Lung (tissue), 12 donors: Measurements from ENCODE around the gene SH3RF2. TPM values are rescaled to one million over a fixed set of nuclear protein-coding genes. Genes with fewer than 3 reads are reported as not detected.

Experiments used
- ATAC-seq: fragments of 200-7000 bp; cut with Tn5 transposase; one replicate; pipeline ENCODE4 v1.9.1; 2020; ENCODE audit warnings: moderate number of reproducible peaks; ENCODE audit not compliant: insufficient read depth, low FRiP score
- DNase-seq, 3 donors: peaks; one replicate each; pipeline ENCODE4 v3.0.0-alpha.2; 2013 to 2017
- H3K27ac ChIP-seq, 2 donors: one replicate each; pipeline ENCODE4 v1.5.1; 2013; ENCODE audit warnings: mild to moderate bottlenecking in 2 of 2, moderate library complexity in 2 of 2, control low read depth in 1 of 2, inconsistent platforms in 1 of 2, low read depth in 1 of 2, low read length in 1 of 2
- H3K27me3 ChIP-seq, 3 donors: one replicate each; pipeline ENCODE4 v1.5.1; 2013; ENCODE audit warnings: low read length in 2 of 3; ENCODE audit not compliant: control insufficient read depth in 3 of 3, insufficient read depth in 3 of 3
- H3K36me3 ChIP-seq, 4 donors: one replicate each; pipeline ENCODE4 v1.5.1; 2013; ENCODE audit warnings: low read length in 4 of 4, mild to moderate bottlenecking in 1 of 4, moderate library complexity in 1 of 4; ENCODE audit not compliant: control insufficient read depth in 4 of 4, insufficient read depth in 4 of 4
- H3K4me1 ChIP-seq, 5 donors: one replicate each; pipeline ENCODE4 v1.5.1; 2013; ENCODE audit warnings: low read length in 5 of 5, mild to moderate bottlenecking in 2 of 5, moderate library complexity in 1 of 5; ENCODE audit not compliant: control insufficient read depth in 5 of 5, insufficient read depth in 5 of 5
- H3K4me3 ChIP-seq: one replicate; pipeline ENCODE4 v1.5.1; 2013; ENCODE audit warnings: mild to moderate bottlenecking, control low read depth, moderate library complexity
- H3K9ac ChIP-seq, 2 donors: one replicate each; pipeline ENCODE4 v1.5.1; 2013; ENCODE audit warnings: low read length in 2 of 2, control low read depth in 1 of 2; ENCODE audit not compliant: insufficient read depth in 1 of 2
- H3K9me3 ChIP-seq, 4 donors: one replicate each; pipeline ENCODE4 v1.5.1; 2013; ENCODE audit warnings: low read length in 3 of 4, mild to moderate bottlenecking in 1 of 4, moderate library complexity in 1 of 4; ENCODE audit not compliant: control insufficient read depth in 4 of 4, insufficient read depth in 3 of 4
- WGBS, 2 donors: extraction: QIAGEN DNeasy Blood & Tissue Kit; methylation state at CpG; one replicate each; pipeline ENCODE4 v1.1.7; 2013; 5-methylcytosine and 5-hydroxymethylcytosine counted together
- polyA plus RNA-seq, 2 donors: library from polyadenylated mRNA; stranded (reverse); fragments of 200-250 nt; gene quantifications; one replicate each; pipeline ENCODE4 v1.2.1, GENCODE V29; 2013
- total RNA-seq, 2 donors: library from RNA; depleted of rRNA in 1 of 2; stranded (reverse); fragments of >200 nt in 1 of 2; gene quantifications; one replicate each; pipeline ENCODE4 v1.2.1, GENCODE V29; 2014 to 2021
- TF ChIP-seq, protein P1 (sequence below): IDR thresholded peaks from 2 replicates; pipeline ENCODE4 v1.5.1; 2012; ENCODE audit warnings: mild to moderate bottlenecking; ENCODE audit errors: control extremely low read depth, extremely low read depth
- donor health status: control.
- donor health status: control.
- donor health status: Bipolar disorder and iron deficiency.
- donor health status: healthy.
- donor health status: DM: yes; HTN: yes; CAD: no.

The SH3RF2 gene
- total and polyA plus RNA-seq, 4 donors = 1.3 to 14.3 (median 5.0) TPM

DNA sequence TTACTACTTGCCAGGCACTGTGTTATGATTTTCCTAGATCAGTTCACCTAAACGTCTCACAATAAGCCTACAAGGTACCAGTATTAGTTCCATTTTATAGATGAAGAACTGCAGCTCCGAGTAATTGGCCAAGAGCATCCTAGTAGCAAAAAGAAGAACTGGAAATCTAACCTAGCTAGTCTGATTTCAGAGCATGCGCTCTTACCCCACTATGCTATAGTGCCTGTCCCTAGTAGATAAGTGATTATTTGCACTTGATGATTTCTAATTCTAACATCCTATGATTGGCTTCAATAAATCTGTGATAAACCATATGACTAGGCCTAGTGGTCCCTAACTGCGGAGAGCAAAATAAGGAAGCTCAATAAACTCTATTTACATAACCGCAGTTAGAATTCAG lies 176.1 kb downstream of the SH3RF2 start:
- H3K36me3 ChIP-seq = peaks cover 0 to 18% (median 5%) of the 10 kb centered on the region in 4 donors

More for the DNA sequence above, 176.1 kb downstream of the SH3RF2 start:
- Histone ChIP-seq H3K27ac (no peak overlapping the region), H3K4me1 (peaks cover 0 to 8% (median 0%) of the 10 kb centered on the region in 5 donors), H3K27me3 (no peaks in the 10 kb centered on the region), H3K9ac (no peak overlapping the region), H3K4me3 (no peak overlapping the region), H3K9me3 (no peaks in the 10 kb centered on the region)
- DNase-seq (no peak), ATAC-seq (no peak)
- TF ChIP-seq, protein P1, sequence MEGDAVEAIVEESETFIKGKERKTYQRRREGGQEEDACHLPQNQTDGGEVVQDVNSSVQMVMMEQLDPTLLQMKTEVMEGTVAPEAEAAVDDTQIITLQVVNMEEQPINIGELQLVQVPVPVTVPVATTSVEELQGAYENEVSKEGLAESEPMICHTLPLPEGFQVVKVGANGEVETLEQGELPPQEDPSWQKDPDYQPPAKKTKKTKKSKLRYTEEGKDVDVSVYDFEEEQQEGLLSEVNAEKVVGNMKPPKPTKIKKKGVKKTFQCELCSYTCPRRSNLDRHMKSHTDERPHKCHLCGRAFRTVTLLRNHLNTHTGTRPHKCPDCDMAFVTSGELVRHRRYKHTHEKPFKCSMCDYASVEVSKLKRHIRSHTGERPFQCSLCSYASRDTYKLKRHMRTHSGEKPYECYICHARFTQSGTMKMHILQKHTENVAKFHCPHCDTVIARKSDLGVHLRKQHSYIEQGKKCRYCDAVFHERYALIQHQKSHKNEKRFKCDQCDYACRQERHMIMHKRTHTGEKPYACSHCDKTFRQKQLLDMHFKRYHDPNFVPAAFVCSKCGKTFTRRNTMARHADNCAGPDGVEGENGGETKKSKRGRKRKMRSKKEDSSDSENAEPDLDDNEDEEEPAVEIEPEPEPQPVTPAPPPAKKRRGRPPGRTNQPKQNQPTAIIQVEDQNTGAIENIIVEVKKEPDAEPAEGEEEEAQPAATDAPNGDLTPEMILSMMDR = no peak
- 75 to 83% methylated on average over 5 of the region's 5 CpGs for WGBS, 2 donors

Other genes starting within 250 kb of the SH3RF2 start
- gene PRELID2, start 101.2 kb upstream of the SH3RF2 start, total RNA-seq = 10 to 100 TPM in 1 of 2 donors, 1 to 10 TPM in 1; 7.8 to 68.1 TPM
- 1 to 10 TPM; 1.2 to 3.1 TPM for gene PRELID2, start 101.2 kb upstream of the SH3RF2 start, polyA plus RNA-seq
- not detected for gene GRXCR2, start 63.6 kb upstream of the SH3RF2 start, total RNA-seq
- gene GRXCR2, start 63.6 kb upstream of the SH3RF2 start, polyA plus RNA-seq = not detected
- gene PLAC8L1, start 169.0 kb downstream of the SH3RF2 start, total RNA-seq = under 1 TPM in 1 of 2 donors, not detected in 1; 0.46 TPM
- gene PLAC8L1, start 169.0 kb downstream of the SH3RF2 start, polyA plus RNA-seq = under 1 TPM in 1 of 2 donors, not detected in 1; 0.51 TPM
- gene LARS1, start 246.1 kb downstream of the SH3RF2 start, total RNA-seq = 100 to 1,000 TPM in 1 of 2 donors, 10 to 100 TPM in 1; 75.9 to 117 TPM
- 10 to 100 TPM; 36.7 to 41.6 TPM for gene LARS1, start 246.1 kb downstream of the SH3RF2 start, polyA plus RNA-seq